GM18505 (cell line): ENCODE data around the gene GHRHR.

Experiments used
- ATAC-seq: cut with Tn5 transposase; IDR thresholded peaks from one replicate; pipeline ENCODE4 v1.9.1; 2021; ENCODE audit not compliant: unreplicated experiment
- POLR2A ChIP-seq: IDR thresholded peaks from 4 replicates; pipeline ENCODE4 v1.6.1; 2011; ENCODE audit warnings: borderline replicate concordance; ENCODE audit not compliant: insufficient read depth, insufficient read length; ENCODE audit errors: extremely low read depth

GHRHR gene

DNA sequence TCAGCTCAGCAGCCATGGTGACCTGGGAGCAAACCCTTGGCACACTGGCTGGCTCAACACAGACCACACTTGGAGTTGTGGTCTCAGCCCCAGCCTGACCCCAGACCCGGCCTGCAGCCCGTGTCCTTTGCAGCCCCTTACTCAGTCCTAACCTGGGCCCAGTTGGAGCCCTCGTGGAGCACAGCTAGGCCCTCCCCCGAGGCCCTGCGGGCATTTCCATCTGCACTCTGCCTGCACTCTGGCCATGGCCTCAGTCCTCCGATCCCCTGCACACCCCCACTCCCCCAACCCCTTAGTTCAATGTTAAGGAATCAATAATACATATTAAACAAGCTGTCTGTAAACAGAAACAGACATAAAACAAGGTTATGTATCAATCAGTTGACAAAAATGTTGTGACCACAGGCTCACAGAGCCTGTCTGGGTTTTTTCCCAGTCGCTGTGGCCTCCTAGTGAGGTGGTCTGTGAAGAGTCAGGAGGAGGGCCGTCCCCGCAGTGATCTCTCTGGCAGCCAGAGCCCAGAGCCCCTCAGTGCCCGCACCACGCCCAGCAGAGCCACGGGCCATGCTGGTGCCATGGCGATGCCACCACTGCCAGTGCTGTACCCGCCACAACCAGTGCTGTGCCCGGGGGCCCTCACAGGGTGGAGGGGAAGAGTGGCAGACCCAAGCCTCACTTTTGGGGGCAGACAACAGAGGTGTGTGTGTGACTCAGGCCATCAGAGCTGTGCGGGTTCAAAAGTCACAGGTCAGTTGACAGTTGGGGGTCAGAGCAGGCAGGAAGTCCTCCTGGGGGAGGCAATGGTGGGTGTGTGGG, 25.5 kb downstream of the GHRHR start:
- ATAC-seq = no peak

DNA sequence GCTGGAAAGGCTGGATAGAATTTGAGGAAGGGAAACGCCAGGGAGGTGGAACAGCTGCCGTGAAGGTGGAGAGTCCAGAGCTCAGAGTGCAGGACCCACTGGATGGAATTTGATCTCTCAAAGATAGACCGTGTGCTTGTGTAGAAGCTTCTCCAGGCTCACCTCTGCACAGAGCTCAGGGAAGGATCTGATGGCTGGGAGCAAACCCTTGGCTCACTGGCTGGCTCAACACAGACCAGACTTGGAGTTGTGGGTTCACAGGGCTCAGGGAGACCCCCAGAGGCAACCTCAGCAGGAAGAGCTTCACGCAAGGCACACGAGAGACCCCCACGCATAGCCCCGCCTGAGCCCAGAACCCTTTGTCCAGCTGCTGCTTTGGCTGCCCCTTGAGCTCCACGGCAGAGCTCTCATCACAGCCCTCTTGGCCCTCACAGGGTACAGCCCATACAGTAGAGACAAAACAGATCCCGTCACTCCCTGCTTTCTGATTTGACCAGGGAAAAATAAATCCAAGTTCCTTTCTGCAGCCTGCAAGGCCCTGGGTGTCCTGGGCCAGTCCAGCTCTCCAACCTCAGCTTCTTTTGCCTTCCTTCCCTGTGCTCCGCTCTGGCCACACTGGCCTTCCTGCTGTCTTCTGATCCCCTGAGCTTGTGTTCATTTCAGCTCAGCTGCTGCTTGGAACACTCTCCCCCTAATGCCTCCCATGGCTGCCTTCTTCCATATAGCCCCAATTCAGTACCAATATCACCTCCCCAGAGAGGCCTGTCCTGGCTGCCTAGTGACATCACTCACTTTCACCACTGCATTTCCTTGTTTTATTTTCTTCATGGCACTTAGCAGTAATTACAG, 26.3 kb downstream of the GHRHR start:
- no peak for TF ChIP-seq POLR2A
- no peak for ATAC-seq

More for the DNA sequence above, 25.5 kb downstream of the GHRHR start:
- no peak for TF ChIP-seq POLR2A

DNA sequence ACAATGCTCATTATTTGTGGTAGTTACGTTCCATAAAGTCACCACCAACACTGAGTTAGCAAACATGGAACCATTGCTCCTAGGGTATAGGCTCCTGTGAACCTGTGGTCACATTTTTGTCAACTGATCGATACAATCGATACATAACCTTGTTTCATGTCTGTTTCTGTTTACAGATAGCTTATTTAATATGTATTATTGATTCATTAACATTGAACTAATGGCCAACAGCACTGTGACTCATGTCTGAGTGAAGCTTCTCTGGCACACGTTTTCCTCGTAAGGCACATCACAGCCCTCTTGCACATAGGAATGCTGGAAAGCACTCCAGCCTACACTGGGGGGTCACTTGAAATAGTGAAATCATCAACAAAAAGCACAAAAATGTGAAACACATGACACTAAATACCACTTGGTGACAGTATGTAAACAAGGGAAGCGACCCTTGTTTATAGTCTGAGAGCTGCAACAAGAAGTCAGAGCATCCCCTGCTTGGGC, 27.0 kb downstream of the GHRHR start:
- ATAC-seq = no peak

DNA sequence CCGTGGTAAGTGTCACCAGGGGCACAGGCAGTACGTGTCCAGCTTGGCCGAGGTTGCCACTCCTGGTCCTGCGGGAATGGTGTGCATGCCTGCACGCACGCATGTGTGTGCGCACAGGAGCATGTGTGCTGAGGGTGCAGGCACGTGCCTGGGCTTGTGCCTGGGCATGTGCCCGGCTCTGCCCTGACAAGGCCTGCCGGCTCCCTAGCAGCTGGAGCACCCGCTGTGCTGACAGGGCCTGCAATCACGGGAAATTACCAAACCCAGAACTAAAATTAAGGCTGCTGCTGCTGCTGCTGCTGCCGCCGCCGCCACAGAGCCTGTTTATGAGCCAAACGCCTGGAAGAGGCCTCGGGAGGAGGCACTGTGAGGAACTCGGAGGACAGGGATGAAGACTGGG, 28.7 kb downstream of the GHRHR start:
- no peak for TF ChIP-seq POLR2A
- no peak for ATAC-seq

More for the DNA sequence above, 27.0 kb downstream of the GHRHR start:
- TF ChIP-seq POLR2A = no peak

DNA sequence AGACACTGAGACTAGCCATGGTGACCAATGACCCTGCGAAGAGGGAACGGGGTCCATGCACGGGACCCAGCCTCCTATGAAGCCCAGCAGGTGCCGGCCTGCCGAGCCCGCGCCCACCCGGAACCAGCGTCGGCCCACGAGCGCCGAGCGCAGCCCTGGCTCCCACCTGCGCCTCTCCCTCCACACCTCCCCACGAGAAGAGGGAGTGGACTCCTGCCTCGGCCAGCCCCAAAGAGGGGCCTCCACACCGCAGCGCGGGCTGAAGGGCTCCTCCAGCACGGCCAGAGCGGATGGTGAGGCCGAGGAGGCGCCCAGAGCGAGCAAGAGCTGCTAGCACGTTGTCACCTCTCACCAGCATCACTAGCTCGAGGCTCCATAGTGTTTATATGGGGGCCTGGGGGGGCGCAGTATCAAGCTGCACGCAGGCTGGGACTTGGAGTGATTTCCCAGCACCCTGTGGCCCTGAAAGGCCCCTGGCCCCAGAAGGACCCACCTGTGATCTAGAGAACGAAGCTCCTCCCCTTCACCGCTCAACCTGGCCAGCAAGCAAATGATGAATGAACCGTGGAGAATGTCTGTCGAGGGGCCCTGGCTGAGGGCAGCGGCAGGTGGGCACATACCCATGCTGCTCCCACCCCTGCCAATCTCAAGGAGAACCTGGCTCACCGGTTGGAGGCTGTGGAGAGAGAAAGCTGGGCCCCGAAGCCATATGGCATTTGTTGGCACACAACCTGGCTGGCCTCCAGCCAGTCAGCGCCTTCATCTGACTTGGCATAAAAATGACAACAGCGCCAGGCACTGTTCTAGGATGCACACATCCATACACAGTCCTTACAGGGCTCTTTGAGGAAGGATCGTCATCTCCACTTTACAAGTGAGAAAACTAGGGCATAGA, 30.7 kb downstream of the GHRHR start:
- no peak for ATAC-seq

DNA sequence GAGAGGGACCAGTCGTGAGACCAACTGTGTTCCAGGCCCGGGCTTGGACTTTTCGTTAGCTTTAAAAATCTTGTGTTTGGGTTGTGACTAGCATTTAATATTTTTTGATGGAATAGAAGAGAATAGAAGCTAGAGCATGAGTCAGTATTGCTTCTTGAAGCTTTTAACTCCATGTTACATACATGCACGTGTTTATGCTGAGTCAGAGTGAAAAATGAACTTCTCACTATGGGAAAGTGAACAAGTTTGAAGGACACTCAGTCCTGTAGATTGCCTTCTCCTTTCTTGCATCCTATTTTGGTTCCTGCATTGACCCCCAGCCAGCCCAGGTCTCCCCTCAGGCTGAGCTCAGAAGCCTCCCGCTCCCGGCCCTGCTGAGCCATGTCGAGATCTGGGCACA, 31.8 kb downstream of the GHRHR start:
- no peak for TF ChIP-seq POLR2A
- ATAC-seq = no peak

More for the DNA sequence above, 30.7 kb downstream of the GHRHR start:
- TF ChIP-seq POLR2A = no peak

DNA sequence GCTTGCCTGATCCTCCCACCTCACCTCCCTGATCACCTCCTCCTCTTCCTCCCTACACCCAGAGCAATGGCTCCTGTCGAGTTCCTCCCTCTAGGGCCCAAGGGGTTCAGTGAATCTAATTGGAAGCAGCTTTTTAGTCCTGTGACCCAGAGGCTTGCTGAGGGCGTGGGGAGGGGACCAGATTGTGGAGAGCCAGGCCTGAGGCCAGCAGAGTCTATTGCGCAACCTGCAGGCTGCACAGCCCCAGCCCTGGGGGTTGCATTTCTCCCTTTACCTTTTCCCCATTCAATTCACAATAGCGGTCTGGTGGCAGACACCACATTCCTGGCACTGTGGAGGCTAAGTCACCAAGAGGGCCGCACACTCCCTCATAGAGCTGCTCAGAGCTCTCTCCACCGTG, 32.5 kb downstream of the GHRHR start:
- no peak for TF ChIP-seq POLR2A
- ATAC-seq = no peak

DNA sequence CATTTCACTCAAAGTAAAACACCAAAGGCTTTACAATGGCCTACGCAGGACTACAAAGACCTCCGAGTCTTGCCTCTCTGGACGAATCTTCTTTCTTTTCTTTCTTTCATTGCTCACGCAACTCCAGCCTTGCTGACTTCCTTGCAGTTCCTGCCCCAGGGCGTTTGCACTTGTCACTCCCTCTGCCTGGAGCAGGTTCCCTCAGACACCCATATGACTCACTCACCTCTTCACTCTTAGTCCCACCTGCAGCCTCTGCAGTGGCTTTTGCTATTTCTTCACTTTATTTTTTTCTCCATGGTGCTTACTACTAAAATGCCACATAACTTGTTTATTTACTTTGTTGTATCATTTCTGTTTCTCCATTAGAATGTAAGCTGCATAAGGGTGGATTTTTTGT, 33.1 kb downstream of the GHRHR start:
- TF ChIP-seq POLR2A = no peak

DNA sequence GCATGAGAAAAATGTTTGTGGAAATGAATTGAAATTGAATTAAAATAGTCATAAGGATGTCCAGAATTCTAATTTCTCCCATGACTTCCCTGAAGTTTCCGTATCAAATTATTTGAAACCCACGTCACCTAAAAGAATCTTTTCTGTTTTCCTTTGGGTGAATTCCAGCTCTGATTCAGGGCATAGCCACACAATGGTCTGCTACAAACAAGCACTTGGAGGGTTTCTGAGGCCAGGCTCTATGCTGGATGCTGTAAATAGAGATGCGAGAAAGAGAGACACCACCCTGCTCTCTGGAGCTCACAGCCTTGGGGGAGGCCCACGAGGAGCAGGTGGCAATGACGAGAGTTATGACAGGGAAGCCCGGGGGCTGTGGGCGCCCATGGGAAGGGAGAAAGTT, 33.6 kb downstream of the GHRHR start:
- no peak for TF ChIP-seq POLR2A
- ATAC-seq = no peak

More for the DNA sequence above, 33.1 kb downstream of the GHRHR start:
- ATAC-seq = no peak

DNA sequence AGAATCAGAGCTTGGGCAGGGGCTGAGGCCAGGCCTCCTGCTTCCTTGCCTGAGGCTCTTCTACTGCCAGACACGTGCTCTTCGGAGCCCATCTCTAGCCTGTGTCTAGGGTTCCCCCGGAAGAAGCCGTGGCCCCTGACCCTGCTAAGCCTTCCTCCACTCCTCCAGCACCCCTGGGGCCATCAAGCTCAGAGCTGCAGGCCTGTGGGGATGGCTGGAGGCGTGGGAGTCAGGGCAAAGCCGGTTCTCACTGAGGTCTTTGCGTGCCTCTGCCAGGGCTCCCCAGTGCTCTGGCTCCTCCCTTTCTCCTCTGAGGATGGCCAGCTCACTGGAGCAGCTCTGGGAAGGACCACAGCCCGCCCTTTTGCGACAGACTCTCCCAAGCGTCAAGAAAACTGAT, 34.4 kb downstream of the GHRHR start:
- TF ChIP-seq POLR2A = no peak
- no peak for ATAC-seq

DNA sequence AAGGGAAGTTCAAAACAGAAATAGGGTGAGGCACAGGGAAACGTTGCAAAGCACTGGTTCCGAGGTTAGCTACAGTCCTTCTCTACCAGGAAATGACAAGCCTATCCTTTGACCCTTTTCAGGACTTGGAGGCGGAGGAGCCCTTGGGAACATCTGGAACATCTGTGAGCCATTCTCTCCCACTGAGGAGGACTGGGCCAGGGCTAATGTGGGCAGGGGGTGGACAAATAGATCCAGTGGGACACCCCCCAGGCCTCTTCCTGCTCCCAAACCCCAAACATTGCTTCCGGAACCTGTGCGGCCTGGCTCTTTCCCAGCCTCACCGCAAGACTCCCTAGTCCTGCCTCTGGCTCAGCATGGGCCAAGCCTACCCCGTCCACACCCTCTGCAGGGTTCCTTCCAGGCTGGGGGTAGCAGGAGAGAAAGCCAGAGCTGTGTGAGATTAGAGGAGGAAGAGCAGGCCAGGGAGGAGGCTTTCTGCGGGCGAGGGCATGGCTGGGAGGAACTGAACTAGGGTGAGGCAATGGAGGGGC, 36.5 kb downstream of the GHRHR start:
- TF ChIP-seq POLR2A = no peak
- no peak for ATAC-seq

DNA sequence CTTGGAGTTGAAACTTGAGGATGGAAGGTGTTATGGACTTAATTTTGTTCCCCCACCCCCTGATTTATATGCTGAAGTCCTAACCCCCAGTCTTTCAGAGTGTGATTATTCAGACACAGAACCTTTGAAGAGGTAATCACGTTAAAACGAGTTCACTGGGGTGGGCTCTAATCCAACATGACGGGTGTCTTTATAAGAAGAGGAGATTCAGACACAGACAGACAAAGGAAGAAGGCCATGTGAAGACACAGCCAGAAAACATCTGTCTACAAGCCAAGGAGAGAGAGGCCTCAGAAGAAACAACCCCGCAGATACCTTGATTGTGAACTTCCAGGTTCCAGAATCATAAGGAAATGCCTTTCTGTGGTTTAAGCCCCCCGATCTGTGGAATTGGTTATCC, 37.0 kb downstream of the GHRHR start:
- TF ChIP-seq POLR2A = no peak
- ATAC-seq = no peak

DNA sequence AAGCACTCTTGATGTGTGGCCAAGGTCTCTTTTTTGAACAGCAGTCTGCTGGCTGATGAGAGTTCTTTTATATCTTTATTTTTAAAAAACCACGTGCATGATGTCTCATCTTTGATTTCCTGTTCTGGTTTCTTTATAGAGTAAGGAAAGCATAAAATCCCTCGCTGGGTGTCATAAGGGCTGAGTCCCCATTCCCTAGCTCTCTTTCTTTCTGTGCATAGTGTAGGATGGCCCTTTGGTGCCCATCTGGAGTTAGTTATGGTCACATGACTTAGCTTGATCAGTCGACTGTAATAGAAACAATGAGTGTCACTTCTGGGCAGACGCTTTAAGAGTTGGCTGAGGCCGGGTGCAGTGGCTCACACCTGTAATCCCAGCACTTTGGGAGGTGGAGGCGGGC, 38.5 kb downstream of the GHRHR start:
- ATAC-seq = no peak
- no peak for TF ChIP-seq POLR2A

DNA sequence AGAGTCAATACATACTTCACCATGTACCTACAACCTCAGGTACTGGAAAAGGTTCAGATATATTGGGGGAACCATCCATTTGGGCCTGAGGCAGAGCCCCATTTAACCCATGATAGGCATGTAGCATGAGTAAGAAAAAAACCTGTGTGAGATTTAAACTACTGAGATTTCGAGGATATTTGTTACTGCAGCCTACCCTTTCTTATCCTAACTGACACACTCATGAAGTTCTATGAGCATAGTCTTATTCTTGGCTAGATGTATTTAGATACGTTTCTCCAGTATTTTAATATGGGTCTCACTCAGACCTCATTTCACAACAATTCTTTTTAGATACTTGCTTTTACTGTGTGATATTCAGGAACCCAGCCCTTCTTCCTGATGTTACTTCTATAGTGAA, 39.3 kb downstream of the GHRHR start:
- no peak for TF ChIP-seq POLR2A
- ATAC-seq = no peak
